BJ (cell line): Measurements from ENCODE around the gene RAB19. TPM values are rescaled to one million over a fixed set of nuclear protein-coding genes. Genes with fewer than 3 reads are reported as not detected.

Experiments
- CTCF ChIA-PET: fragments of 350-600 bp; formaldehyde crosslinking; extraction: SDS; loops from one replicate; lab custom pipeline; 2021; ENCODE audit warnings: antibody characterized with exemption, inconsistent platforms; lab: Yijun Ruan, JAX
- POLR2A ChIA-PET: fragments of 300-600 bp; sonication (Branson Sonifier 250); formaldehyde crosslinking; extraction: SDS; loops from one replicate; lab custom pipeline; 2021; ENCODE audit warnings: antibody characterized with exemption; lab: Charles Lee
- DNase-seq: peaks from one replicate; pipeline ENCODE4 v3.0.0-alpha.2; 2011; ENCODE audit warnings: low read depth
- H3K27me3 ChIP-seq: 2 replicates; pipeline ENCODE4 v1.6.0; 2011; ENCODE audit warnings: low read length; ENCODE audit not compliant: control insufficient read depth, insufficient read depth
- H3K36me3 ChIP-seq: 2 replicates; pipeline ENCODE4 v1.5.1; 2011; ENCODE audit warnings: low read length; ENCODE audit not compliant: control insufficient read depth, insufficient read depth
- H3K4me3 ChIP-seq: 2 replicates; pipeline ENCODE4 v1.5.1; 2011; ENCODE audit warnings: low read depth, mild to moderate bottlenecking, control low read depth, low read length
- polyA plus RNA-seq: library from polyadenylated mRNA; depleted of rRNA; stranded (reverse); fragments of >200 nt; gene quantifications from 2 replicates; pipeline ENCODE4 v1.2.3, GENCODE V29; 2011; rRNA removed
- small RNA-seq: library from RNA; depleted of rRNA; stranded (forward); fragments of <200 nt; gene quantifications from one replicate; pipeline ENCODE3, GENCODE V24; 2012; ENCODE audit warnings: low replicate concordance, low read depth; ENCODE audit not compliant: insufficient read length
- TF ChIP-seq, protein P1 (sequence below): IDR thresholded peaks from 2 replicates; pipeline ENCODE4 v1.5.1; 2011; ENCODE audit warnings: low read depth, mild to moderate bottlenecking, control low read depth, inconsistent platforms, low read length, moderate library complexity; ENCODE audit not compliant: insufficient read depth

RAB19 gene
- polyA plus RNA-seq, 1 experiment, result not detected

DNA sequence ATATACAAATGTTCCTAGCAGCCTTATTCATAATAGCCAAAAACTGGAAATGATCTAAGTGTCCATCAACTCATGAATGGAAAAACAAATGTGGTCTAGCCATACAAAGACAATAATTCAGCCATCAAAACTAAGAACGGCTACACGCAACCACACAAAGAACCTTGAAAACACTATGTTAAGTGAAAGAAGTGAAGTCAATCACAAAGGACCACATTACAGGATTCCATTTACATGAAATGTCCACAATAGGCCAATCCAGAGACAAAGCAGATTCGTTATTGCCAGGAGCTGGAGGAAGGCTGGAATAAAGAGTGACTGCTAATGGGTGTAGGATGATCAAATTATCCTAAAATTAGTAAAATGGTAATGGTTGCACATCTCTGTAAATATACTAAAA is 54.3 kb downstream of the RAB19 start:
- H3K27me3 ChIP-seq, result no peaks in the 10 kb centered on the region
- TF ChIP-seq, protein P1, sequence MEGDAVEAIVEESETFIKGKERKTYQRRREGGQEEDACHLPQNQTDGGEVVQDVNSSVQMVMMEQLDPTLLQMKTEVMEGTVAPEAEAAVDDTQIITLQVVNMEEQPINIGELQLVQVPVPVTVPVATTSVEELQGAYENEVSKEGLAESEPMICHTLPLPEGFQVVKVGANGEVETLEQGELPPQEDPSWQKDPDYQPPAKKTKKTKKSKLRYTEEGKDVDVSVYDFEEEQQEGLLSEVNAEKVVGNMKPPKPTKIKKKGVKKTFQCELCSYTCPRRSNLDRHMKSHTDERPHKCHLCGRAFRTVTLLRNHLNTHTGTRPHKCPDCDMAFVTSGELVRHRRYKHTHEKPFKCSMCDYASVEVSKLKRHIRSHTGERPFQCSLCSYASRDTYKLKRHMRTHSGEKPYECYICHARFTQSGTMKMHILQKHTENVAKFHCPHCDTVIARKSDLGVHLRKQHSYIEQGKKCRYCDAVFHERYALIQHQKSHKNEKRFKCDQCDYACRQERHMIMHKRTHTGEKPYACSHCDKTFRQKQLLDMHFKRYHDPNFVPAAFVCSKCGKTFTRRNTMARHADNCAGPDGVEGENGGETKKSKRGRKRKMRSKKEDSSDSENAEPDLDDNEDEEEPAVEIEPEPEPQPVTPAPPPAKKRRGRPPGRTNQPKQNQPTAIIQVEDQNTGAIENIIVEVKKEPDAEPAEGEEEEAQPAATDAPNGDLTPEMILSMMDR, result no peak
- DNase-seq, result no peak
- H3K36me3 ChIP-seq, result peaks cover 12% of the 10 kb centered on the region
- H3K4me3 ChIP-seq, result no peak overlapping the region
- POLR2A ChIA-PET, result no interaction called here
- CTCF ChIA-PET, result no interaction called here

DNA sequence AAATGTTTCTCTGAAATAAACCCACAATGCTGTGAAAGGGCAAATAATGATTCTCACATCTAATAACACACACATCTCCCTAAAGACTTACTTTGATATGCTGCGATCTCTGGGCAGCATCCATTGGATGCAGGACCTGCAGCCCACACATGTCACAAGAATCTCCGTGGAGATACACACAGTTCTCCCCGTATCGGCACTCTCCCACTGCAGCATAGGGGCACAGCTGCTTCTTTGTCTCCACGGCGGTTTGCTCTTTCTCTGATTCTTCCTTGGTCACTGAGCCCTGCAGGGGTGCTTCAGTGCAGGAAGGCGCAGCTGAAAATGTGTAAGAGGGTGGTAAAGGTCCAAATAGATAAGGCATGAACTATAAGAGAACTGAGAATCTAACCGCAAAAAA is 55.1 kb downstream of the RAB19 start:
- ChIA-PET POLR2A (no interaction called here), CTCF (no interaction called here)
- H3K27me3 ChIP-seq, result no peaks in the 10 kb centered on the region
- TF ChIP-seq, protein P1, result no peak
- no peak overlapping the region for H3K4me3 ChIP-seq
- no peak for DNase-seq
- peaks cover 12% of the 10 kb centered on the region for H3K36me3 ChIP-seq

DNA sequence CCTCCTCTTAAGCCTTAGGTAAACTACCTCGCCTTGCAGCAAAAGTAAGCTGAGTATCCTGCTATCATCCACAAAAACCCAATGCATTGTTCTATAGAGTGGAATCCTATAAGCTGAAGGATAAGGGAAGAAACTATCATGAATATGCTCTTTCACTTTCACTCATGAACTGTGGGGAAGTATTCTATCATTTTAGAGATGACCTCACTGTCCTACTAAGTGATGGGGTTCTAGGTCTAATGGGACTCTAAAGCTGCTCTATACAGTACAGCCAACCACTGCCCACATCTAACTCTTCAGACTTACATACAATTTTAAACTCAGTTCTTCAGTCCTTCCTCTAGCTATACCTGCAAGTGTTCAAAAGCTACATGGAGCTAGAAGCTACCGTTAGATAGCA is 59.3 kb downstream of the RAB19 start:
- Histone ChIP-seq H3K4me3 (no peak overlapping the region), H3K36me3 (peaks cover 5% of the 10 kb centered on the region; the same call in 1 of the 2 replicates), H3K27me3 (no peaks in the 10 kb centered on the region)
- no peak for DNase-seq
- ChIA-PET POLR2A (no interaction called here), CTCF (no interaction called here)
- TF ChIP-seq, protein P1, result no peak

DNA sequence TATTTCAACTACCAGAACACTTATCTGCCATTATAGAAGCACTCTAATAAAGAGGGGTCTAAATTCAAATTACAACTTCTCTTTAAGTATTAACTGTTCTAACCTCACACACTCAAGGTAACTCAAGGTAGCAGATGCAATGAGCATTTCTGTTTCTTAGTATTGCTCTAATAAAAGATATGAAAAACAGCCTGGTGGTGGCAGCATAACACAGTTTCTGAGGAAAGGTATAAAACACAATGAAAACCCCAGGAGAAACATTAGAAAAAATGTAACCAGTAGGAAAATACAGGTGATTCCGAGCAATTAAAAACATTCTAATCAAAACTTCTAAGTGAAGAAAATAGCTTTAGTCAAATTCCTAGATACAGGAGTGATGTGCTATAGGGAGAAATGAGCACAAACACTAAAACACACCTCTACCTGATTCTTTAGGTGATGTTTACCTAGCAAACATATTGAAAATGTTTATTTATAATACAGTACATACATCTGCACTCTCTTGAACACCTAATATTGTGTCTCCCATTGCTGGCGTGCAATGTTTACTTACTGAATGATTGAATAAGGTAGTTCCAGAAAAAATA is 72.0 kb downstream of the RAB19 start:
- CTCF ChIA-PET, result interaction anchor here (1.0 to 1.6 kb wide), 7 partner anchors 19 to 177 kb away, joined by 3 to 5 read pairs (median 3); no protein-coding TSS in a partner anchor
- peaks cover 3% of the 10 kb centered on the region for H3K36me3 ChIP-seq
- H3K27me3 ChIP-seq, result no peaks in the 10 kb centered on the region
- no peak overlapping the region for H3K4me3 ChIP-seq
- POLR2A ChIA-PET, result no interaction called here
- TF ChIP-seq, protein P1, result peak; percentile 54
- DNase-seq, result no peak

DNA sequence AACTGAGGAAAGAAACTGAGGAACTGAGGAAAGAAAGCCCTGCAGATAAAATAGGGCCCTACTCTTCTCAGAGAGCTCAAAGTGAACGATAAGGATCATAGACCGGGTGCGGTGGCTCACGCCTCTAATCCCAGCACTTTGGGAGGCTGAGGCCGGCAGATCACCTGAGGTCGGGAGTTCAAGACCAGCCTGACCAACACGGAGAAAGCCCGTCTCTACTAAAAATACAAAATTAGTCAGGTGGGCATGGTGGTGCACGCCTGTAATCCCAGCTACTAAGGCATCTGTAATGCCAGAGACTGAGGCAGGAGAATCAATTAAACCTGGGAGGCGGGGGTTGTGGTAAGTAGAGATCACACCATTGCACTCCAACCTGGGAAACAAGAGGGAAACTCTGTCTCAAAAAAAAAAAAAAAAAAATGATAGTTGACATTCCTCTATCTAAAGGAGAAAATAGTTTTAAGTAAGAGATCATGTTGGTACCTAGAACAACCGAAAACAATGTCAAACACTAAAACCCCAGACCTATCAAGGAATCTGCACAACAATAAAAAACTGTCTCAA is 72.9 kb downstream of the RAB19 start:
- no peak for DNase-seq
- POLR2A ChIA-PET, result no interaction called here
- TF ChIP-seq, protein P1, result no peak
- Histone ChIP-seq H3K36me3 (no peaks in the 10 kb centered on the region), H3K27me3 (no peaks in the 10 kb centered on the region), H3K4me3 (no peak overlapping the region)
- CTCF ChIA-PET, result interaction anchor here (1.0 to 1.6 kb wide), 7 partner anchors 20 to 180 kb away, joined by 3 to 4 read pairs (median 3); no protein-coding TSS in a partner anchor

Small RNAs within 50 kb of the gene (small RNA-seq; reads per million reads assigned to genes)
- gene RNA5SP247 (not detected), gene RNA5SP248 (8.6 reads per million, percentile 74 among the genes with 10 or more reads in this experiment)

Other genes starting within 250 kb of the RAB19 start
- gene KDM7A, start 227.1 kb upstream of the RAB19 start, polyA plus RNA-seq, result 2.9 and 4.3 TPM in 2 replicates
- 35.2 and 40.2 TPM in 2 replicates for gene SLC37A3, start 5.5 kb upstream of the RAB19 start, polyA plus RNA-seq
- gene MKRN1, start 75.4 kb downstream of the RAB19 start, polyA plus RNA-seq, result 61.2 and 62.9 TPM in 2 replicates
- gene DENND2A, start 236.8 kb downstream of the RAB19 start, polyA plus RNA-seq, result 2.9 and 3.3 TPM in 2 replicates